Mesodermal cell (in vitro differentiated cells): ENCODE measurements around the gene HERC4.
"Not testable (repeated sequence)": the region's sequence is repeated elsewhere in the genome, so short reads cannot be mapped to it uniquely, and the experiment has no call there.

Source experiments
- H3K27ac ChIP-seq: 2 replicates; pipeline ENCODE4 v1.7.0; 2013; ENCODE audit warnings: mild to moderate bottlenecking, low read depth, low read length, moderate library complexity; ENCODE audit not compliant: severe bottlenecking
- H3K36me3 ChIP-seq: 2 replicates; pipeline ENCODE4 v1.7.1; 2013; ENCODE audit warnings: mild to moderate bottlenecking, low read length, moderate library complexity; ENCODE audit not compliant: control insufficient read depth, insufficient read depth
- H3K4me1 ChIP-seq: one replicate; pipeline ENCODE4 v1.7.1; 2013; ENCODE audit warnings: mild to moderate bottlenecking, low read length; ENCODE audit not compliant: insufficient read depth, control insufficient read depth, poor library complexity, severe bottlenecking
- H3K4me3 ChIP-seq: 2 replicates; pipeline ENCODE4 v1.7.0; 2013; ENCODE audit warnings: low read length, control low read depth, mild to moderate bottlenecking; ENCODE audit not compliant: insufficient read depth, poor library complexity, severe bottlenecking; ENCODE audit errors: extremely low read depth
- H3K9me3 ChIP-seq: 2 replicates; pipeline ENCODE4 v1.7.1; 2013; ENCODE audit warnings: mild to moderate bottlenecking, low read length, moderate library complexity; ENCODE audit not compliant: control insufficient read depth
- WGBS, 2 experiments: methylation state at CpG; one replicate each; pipeline ENCODE4 v1.1.5; 2013; ENCODE audit warnings: missing lambda C conversion rate in 2 of 2; ENCODE audit not compliant: insufficient coverage in 2 of 2; 5-methylcytosine and 5-hydroxymethylcytosine counted together

The HERC4 gene

DNA sequence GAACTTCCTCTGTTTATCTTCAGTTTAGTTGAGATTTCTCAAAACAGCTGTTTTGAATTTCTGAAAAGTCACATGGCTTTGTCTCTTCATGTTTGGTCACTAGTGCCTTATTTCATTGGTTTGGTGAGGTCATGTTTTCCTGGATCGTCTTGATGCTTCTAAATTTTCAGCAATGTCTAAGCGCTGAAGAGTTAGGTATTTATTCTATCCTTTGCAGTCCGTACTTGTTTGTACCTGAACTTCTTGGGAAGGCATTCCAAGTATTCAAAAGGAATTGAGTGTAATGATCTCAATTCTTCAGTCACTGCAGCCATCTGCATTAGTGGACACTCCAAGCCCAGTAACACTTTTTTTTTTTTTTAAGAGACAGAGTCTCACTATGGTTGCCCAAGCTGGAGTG is 67.7 kb downstream of the HERC4 start:
- Histone ChIP-seq H3K4me3 (no peak overlapping the region), H3K27ac (no peak overlapping the region), H3K9me3 (no peaks in the 10 kb centered on the region), H3K4me1 (no peaks in the 10 kb centered on the region), H3K36me3 (peaks cover 89% of the 10 kb centered on the region)
- 100% methylated on average over 2 of the region's 3 CpGs for WGBS, 2 experiments

DNA sequence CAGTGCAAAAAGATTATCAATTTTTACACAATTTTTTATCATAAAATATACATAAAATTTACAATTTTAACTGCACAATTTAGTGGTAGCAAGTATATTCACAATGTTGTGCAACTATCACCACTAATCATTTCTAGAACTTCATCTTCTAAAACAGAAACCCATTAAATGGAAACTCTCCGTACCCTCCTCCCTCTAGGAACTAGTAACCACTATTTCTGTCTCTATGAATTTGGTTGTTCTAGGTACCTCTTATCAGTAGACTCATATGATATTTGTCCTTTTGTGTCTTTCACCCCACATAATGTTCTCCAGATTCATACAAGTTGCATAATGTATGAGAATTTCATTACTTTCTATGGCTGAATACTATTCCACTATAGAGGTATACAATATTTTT is 73.5 kb downstream of the HERC4 start:
- no CpG with 5 or more reads among the region's 1 CpG for WGBS, 2 experiments
- Histone ChIP-seq H3K4me1 (no peaks in the 10 kb centered on the region), H3K36me3 (peaks cover 61% of the 10 kb centered on the region), H3K27ac (no peak overlapping the region), H3K9me3 (no peaks in the 10 kb centered on the region), H3K4me3 (no peak overlapping the region)

DNA sequence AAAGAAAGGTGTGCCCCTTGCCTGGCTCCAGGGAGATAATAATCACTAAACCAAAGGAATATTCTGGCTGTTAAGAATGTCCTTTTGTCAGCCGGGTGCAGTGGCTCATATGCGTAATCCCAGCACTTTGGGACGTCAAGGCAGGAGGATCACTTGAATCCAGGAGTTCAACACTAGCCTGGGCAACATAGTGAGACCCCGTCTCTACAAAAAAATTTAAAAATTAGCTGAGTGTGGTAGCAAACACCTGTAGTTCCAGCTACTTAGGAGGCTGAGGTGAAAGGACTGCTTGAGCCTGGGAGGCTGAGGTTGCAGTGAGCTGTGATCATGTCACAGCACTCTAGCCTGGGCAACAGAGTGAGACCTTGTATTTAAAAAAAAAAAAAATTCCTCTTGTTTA is 74.1 kb downstream of the HERC4 start:
- Histone ChIP-seq H3K27ac (no peak overlapping the region), H3K36me3 (peaks cover 61% of the 10 kb centered on the region), H3K4me3 (no peak overlapping the region), H3K4me1 (no peaks in the 10 kb centered on the region), H3K9me3 (no peaks in the 10 kb centered on the region)
- 81 to 100% methylated on average over 4 of the region's 4 CpGs for WGBS, 2 experiments

DNA sequence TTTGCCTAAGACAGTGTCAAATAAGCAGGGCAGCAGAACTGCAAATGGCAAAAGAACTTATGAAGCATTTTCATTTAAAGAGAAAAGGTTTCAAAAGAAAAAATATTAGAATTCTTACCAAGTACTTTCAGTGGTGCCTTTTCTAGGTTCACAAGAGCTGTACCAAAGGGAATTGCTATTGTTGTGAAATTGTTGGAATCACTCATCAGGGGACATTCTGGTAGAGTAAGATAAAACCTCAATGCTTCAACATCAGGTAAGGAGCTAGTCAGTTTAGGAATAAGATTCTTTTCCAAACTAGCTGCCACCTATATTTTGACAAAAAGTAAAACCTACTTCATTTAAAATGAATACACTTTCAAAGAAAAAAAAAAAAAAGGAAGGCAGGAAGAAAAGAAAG is 85.0 kb downstream of the HERC4 start:
- H3K4me3 ChIP-seq = no peak overlapping the region
- H3K27ac ChIP-seq = no peak overlapping the region
- no peaks in the 10 kb centered on the region for H3K9me3 ChIP-seq
- H3K4me1 ChIP-seq = no peaks in the 10 kb centered on the region
- peaks cover 60% of the 10 kb centered on the region for H3K36me3 ChIP-seq

DNA sequence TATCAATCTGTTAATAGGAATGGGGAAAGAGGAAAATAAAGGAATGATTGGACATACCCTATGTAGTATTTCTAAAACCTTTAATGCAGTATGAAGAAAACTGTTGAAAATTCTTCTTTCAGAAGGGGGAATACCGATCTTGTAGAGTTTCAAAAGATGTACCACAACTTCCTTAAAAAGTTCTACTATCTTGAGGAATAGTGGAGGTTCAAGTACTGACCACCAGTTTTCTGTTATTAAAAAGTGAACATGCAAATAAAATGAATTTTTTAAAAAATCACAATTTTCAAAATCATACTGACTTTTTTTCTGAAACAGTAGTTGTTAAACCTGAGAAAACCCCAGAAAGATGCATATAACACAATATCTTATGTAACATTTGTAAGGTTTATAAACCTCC is 86.5 kb downstream of the HERC4 start:
- no CpG with 5 or more reads among the region's 1 CpG for WGBS, 2 experiments
- Histone ChIP-seq H3K9me3 (no peaks in the 10 kb centered on the region), H3K27ac (no peak overlapping the region), H3K4me3 (no peak overlapping the region), H3K4me1 (no peaks in the 10 kb centered on the region), H3K36me3 (peaks cover 65% of the 10 kb centered on the region)

DNA sequence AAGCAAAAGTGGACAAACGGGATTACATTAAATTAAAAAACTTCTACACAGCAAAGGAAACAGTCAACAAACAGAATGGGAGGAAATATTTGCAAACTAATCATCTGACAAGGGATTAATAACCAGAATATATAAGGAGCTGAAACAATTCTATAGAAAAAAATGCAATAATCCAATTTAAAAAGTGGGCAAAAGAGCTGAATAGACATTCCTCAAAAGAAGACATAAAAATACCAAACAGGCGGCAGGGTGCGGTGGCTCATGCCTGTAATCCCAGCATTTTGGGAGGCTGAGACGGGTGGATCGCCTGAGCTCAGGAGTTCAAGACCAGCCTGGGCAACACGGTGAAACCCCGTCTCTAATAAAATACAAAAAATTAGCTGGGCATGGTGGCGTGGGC is 92.5 kb downstream of the HERC4 start:
- H3K36me3 ChIP-seq = peaks cover 71% of the 10 kb centered on the region
- H3K27ac ChIP-seq, H3K4me1 ChIP-seq, H3K9me3 ChIP-seq, H3K4me3 ChIP-seq: not testable (repeated sequence)
- 96 to 97% methylated on average over 5 to 6 of the region's 8 CpGs for WGBS, 2 experiments

DNA sequence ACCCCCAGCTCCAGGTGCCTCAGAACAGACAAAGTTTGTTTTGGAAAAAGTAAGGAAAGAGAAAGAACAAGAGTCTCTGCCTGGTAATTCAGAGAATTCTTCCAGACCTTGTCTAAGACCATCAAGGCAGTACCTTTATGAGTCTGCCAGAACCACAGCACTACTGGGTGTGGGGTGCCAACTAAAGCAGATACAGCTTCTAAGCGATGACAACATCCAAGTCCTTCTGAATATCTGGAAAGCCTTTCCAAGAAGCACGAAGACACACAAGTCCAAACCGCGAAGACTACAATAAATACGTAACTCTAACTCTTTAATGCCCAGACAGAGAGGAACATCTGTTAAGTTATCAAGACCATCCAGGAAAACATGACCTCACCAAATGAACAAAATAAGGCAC is 96.3 kb downstream of the HERC4 start:
- Histone ChIP-seq H3K4me3 (no peak overlapping the region), H3K27ac (no peak overlapping the region), H3K4me1 (no peaks in the 10 kb centered on the region), H3K36me3 (peaks cover 67% of the 10 kb centered on the region), H3K9me3 (no peaks in the 10 kb centered on the region)
- WGBS, 2 experiments = 93 to 94% methylated on average over 2 to 5 of the region's 5 CpGs

DNA sequence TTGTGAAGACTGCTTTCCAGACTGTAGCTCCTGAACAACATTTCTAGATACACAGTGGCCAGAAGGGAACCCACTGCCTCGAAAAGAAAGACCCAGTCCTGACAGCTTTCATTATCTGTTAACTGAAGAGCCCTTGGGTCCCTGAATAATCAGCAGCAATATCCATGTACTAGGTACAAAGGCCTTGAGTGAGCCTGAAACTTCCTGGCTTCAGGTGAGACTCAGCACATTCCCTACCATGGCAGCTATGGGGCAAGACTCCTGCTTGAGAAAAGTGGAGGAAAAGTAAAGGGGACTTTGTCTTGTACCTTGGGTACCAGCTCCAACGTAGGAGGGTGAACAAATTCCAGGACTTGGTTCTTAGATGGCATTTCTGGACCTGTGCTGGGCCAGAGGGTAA is 97.8 kb downstream of the HERC4 start:
- 88 to 93% methylated on average over 2 of the region's 2 CpGs for WGBS, 2 experiments
- Histone ChIP-seq H3K27ac (no peak overlapping the region), H3K36me3 (peaks cover 72% of the 10 kb centered on the region)

DNA sequence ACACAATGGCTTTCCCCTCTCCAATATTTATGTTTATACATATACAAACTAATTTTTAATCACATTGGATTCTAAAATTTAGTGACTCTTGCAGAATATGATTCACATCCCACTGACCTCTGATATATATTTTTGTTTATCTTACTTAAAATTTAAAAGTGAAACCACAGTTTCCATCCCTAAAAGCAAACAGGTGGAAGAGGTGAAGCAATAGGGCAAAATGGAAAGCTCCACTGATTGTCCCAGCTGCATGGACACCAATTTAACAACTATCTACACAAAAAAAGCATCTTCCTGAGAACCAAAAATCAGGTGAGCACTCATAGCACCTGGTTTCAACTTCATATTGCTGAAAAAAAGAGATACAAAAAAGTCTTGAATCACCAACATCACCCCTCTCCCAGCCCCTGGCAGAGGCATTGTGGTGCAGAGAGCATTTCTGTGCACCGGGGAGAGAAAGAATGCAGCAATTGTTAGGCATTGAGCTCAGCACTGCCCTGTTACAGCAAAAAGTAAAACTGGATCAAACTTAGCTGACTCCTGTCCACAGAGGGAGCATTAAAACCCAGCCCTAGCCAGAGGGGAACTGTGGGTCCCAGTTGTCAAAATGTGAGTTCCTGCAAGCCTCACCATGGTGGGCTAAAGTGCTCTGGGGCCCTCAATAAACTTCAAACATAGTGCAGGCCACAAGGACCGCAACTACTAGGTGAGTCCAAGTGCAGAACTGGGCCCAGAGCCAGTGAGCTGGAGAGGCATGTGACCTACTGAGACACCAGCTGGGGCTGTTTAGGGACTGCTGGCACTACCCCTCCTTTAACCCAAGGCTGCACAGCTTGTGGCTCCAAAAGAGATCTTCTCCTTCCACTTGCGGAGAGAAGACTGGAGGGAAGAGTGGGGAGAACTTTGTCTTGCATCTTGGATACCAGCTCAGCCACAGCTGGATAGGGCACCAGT is 98.5 kb downstream of the HERC4 start:
- no peaks in the 10 kb centered on the region for H3K9me3 ChIP-seq
- H3K36me3 ChIP-seq = peaks cover 76% of the 10 kb centered on the region
- no peak overlapping the region for H3K27ac ChIP-seq
- WGBS, 2 experiments = 74 to 81% methylated on average over 2 to 3 of the region's 3 CpGs
- H3K4me1 ChIP-seq = no peaks in the 10 kb centered on the region
- H3K4me3 ChIP-seq = no peak overlapping the region

More for the DNA sequence above, 97.8 kb downstream of the HERC4 start:
- Histone ChIP-seq H3K9me3 (no peaks in the 10 kb centered on the region), H3K4me1 (no peaks in the 10 kb centered on the region), H3K4me3 (no peak overlapping the region)

DNA sequence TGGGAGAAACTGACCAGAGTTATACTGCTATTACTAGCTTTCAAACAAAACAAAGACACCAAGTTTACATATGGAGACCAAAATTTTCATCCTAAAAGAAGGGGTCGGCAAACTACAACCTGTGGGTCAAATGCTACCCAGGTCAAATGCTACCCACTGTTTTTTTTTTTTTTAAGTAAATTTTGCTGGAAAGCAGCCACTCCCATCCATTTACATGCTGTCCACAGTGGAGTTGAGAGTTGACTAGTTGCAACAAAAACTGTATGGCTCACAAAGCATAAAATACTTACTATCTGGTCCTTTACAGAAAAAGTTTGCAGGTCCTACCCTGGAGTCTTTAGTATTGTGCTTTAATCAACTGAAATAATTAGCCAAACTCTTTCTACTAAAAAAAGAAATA is 99.2 kb downstream of the HERC4 start:
- Histone ChIP-seq H3K36me3 (peaks cover 76% of the 10 kb centered on the region), H3K9me3 (no peaks in the 10 kb centered on the region), H3K4me1 (no peaks in the 10 kb centered on the region), H3K4me3 (no peak overlapping the region), H3K27ac (no peak overlapping the region)
- no CpG with 5 or more reads among the region's 1 CpG for WGBS, 2 experiments

DNA sequence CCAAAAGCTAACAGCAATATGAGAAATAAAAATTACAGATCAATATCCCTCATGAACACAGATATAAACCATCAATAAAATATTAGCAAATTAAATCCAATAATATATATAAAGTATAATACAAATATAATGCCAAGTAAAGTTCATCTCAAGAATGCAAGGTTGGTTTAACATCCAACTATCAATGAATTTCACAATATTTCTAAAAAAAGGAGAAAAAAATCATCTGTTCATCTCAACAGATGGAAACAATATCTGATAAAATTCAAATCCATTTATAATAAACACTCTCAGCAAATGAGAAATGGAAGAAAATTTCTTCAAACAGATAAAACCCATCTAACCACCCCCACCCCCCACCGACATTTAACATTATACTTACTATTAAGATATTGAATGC is 103.8 kb downstream of the HERC4 start:
- WGBS, 2 experiments = no CpG with 5 or more reads among the region's 1 CpG
- Histone ChIP-seq H3K4me3 (no peak overlapping the region), H3K27ac (no peak overlapping the region), H3K9me3 (no peaks in the 10 kb centered on the region), H3K36me3 (peaks cover 49% of the 10 kb centered on the region), H3K4me1 (no peaks in the 10 kb centered on the region)
